Umbilical cord (tissue), 1 donor: ENCODE results near the gene CETN3. TPM values are rescaled to one million over a fixed set of nuclear protein-coding genes. Genes with fewer than 3 reads are reported as not detected.

Experiments
- total RNA-seq: library from RNA; depleted of rRNA; stranded (reverse); fragments of >200 nt; gene quantifications from one replicate; pipeline ENCODE4 v1.2.3, GENCODE V29; 2014; ENCODE audit warnings: low replicate concordance; ENCODE audit not compliant: insufficient read depth

The CETN3 gene
- total RNA-seq, 1 donor from 2014 or later: 10.4 TPM

Other genes starting within 250 kb of the CETN3 start
- 9.4 TPM for gene MBLAC2, start 65.0 kb upstream of the CETN3 start, total RNA-seq
- 2.9 TPM for gene POLR3G, start 65.1 kb upstream of the CETN3 start, total RNA-seq
- gene LYSMD3, start 119.8 kb upstream of the CETN3 start, total RNA-seq: 25.5 TPM
- gene ADGRV1, start 149.0 kb upstream of the CETN3 start, total RNA-seq: 15.4 TPM